DOHH2 (cell line): Measurements from ENCODE around the gene PROS1.

Experiments used
- EZH2phosphoT487 ChIP-seq: fragments of 200-600 bp; sonication (generic); IDR thresholded peaks from 2 replicates; pipeline ENCODE4 v1.6.1; 2017; ENCODE audit warnings: borderline replicate concordance, mild to moderate bottlenecking, antibody characterized with exemption, low read length, moderate library complexity, mixed read lengths
- TF ChIP-seq, protein P1 (sequence below): fragments of 200-600 bp; sonication (generic); IDR thresholded peaks from one replicate; pipeline ENCODE4 v1.5.1; 2014; ENCODE audit warnings: antibody characterized with exemption, mild to moderate bottlenecking, low read depth, low read length; ENCODE audit not compliant: poor library complexity, severe bottlenecking

DNA sequence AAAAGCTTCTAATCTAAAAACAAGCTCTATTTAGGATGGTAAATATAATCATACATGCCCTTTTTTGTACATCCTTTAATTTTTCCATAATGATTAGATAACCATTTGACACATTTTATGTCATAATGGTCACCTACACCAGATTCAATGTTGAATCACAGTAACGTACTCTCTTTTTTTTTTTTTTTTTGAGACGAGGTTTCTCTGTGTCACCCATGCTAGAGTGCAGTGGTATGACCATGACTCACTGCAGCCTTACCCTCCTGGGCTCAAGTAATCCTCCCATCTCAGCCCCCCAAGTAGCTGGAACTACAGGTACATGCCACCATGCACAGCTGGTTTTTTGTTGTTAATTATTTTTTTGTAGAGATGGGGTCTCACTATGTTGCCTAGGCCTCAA is 49.2 kb downstream of the PROS1 start:
- TF ChIP-seq, protein P1, sequence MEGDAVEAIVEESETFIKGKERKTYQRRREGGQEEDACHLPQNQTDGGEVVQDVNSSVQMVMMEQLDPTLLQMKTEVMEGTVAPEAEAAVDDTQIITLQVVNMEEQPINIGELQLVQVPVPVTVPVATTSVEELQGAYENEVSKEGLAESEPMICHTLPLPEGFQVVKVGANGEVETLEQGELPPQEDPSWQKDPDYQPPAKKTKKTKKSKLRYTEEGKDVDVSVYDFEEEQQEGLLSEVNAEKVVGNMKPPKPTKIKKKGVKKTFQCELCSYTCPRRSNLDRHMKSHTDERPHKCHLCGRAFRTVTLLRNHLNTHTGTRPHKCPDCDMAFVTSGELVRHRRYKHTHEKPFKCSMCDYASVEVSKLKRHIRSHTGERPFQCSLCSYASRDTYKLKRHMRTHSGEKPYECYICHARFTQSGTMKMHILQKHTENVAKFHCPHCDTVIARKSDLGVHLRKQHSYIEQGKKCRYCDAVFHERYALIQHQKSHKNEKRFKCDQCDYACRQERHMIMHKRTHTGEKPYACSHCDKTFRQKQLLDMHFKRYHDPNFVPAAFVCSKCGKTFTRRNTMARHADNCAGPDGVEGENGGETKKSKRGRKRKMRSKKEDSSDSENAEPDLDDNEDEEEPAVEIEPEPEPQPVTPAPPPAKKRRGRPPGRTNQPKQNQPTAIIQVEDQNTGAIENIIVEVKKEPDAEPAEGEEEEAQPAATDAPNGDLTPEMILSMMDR: no peak
- no peak for TF ChIP-seq EZH2phosphoT487
